ENCODE data around the gene BPGM.
A peak's percentile ranks its signal among the peaks of the same experiment; 100 is the strongest.
"Not testable (repeated sequence)": the region's sequence is repeated elsewhere in the genome, so short reads cannot be mapped to it uniquely, and the experiment has no call there.

The BPGM gene

DNA sequence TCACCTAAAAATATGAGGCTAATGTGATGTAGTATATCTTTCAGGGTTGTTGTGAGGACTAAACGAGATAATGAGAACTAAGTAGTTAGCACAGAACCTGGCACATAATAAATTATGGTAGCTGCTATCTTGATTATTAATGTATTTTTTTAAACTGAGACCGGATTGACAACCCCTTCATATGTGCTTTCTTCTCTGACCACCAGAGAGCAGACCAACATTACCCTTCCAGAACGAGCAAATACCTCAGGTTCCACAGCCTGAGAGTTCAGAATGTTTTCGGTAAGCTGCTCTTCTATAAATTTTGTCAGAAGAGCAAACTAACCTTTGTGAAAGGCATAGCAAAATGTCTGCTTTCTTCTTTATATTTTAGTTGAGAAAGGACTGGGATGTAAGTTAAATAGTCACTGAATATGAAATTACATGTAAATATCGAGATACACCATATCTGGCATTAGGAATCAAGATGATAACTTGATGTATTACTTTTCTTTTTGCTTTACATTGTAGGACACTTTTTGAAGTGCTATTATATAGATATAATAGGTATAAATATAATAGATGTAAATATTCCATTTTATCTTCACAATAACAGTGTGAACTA lies 13.6 kb upstream of the BPGM start:
- DNase-seq: peak; percentile 36

DNA sequence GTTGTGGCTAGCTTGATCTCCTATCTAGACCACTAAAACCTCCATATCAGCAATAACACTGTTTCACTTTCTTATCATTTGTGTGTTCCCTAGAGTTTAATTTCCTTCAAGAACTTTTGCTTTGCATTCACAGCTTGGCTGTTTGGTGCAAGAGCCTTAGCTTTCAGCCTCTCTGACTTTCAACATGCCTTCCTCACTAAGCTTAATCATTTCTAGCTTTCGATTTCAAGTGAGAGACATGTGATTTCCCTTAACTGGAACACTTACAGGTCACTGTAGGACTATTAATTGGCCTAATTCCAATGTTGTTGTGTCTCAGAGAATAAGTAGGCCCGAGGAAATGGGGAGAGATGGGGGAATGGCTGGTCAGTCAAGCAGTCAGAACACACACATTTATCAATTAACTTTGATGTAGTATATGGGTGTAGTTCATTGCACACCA lies 10.6 kb upstream of the BPGM start:
- DNase-seq: no peak

- DNase-seq: no peak
Observed at GRCh38 chr7:134637441-134637840, 9.2 kb upstream of the BPGM start.

GRCh38 chr7:134637934-134638719 lies 8.5 kb upstream of the BPGM start:
- DNase-seq: no peak

DNA sequence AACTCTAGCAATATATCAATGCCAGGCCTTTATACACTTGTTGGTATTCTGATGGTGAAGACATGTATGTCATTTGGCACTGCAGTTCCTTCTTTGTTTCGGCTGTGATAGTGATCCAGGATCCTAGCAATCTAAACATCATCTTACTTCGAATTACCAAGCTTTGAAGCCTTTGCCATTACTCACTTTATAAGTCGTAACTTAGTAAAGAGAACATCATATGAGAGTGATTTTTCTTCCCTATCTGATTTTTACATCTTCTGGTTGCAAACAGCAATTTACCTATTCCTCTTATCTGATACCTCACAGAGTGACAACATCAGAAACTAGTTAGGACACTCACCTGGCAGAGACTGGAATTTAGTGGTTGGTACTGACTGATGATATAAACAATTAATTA lies 7.6 kb upstream of the BPGM start:
- DNase-seq: no peak

- DNase-seq: no peak
Observed at GRCh38 chr7:134639683-134640279, 6.9 kb upstream of the BPGM start.

GRCh38 chr7:134640842-134641715 lies 5.6 kb upstream of the BPGM start:
- DNase-seq: no peak

DNA sequence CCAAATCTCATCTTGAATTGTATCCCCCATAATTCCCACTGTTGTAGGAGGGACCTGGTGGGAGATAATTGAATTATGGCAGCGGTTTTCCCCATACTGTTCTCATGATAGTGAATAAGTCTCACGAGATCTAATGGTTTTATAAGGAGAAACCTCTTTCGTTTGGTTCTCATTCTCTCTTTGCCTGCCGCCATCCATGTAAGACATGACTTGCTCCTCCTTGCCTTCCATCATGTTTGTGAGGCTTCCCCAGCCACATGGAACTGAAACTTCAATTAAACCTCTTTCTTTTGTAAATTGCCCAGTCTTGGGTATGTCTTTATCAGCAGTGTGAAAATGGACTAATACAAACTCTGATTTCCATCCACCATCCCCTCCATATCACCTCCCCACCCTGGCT lies 4.7 kb upstream of the BPGM start:
- DNase-seq: not testable (repeated sequence)

DNA sequence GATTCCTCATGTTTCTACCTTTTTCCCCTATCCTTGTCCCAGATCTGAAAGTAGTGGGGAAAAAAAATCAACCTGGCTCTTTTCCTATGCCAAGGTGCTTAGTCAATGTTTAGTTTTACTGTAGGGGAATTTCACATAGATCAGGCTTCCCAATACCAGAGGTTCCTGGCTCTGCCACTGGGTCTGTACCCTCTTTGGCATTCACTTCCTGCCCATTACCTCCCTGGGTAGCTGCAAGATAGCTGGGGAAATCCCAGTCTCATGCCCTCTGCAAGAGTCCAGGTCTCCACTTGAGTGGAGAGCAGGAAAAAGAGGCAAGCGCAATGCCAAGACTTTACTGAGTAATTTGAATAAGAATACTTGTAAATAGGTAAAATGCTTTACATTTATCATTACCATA lies 3.5 kb upstream of the BPGM start:
- no peak for DNase-seq

DNA sequence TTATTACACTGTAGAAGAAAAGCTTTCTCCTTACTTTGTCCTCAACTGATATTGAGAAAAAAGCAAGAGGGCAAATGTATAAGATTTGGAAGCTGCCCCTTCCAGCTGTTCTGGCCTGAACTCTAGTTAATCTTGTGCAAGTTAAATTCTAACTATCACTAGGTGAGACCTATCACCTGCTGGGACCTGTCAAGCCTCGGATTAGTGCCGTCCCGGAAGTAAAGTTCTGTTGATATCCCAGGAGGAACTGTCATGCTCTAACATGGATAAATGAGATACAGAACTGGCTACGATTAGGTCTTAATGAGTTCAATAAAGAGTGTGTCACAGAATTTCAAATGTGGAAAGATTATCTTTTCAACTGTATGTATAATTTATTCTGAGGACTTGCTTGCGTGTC lies 1.2 kb upstream of the BPGM start:
- DNase-seq: no peak

DNA sequence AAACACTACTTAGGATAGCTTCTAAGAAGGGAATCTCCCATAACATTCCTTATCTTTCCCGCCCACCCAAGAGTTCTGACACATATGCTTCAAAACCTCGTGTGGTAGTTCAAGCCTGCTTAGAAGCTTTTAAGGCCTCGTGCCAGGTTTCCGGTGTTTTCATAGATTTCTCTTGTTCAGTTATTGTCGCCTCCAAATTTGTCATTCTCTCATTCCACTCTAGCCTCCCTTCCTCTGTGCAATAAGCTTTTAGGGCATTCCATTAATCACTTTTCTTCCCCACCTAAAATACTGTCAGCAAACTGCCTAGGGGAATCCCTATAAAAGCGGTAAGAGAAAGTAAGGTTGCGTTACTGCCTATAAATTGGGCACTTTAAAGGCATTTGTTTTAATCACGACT lies 718 bp upstream of the BPGM start:
- no peak for DNase-seq

- DNase-seq: no peak
Observed at GRCh38 chr7:134648456-134648855, 1.8 kb downstream of the BPGM start.

GRCh38 chr7:134649226-134649775 lies 2.6 kb downstream of the BPGM start:
- no peak for DNase-seq

GRCh38 chr7:134651991-134652390 lies 5.3 kb downstream of the BPGM start:
- DNase-seq: no peak

DNA sequence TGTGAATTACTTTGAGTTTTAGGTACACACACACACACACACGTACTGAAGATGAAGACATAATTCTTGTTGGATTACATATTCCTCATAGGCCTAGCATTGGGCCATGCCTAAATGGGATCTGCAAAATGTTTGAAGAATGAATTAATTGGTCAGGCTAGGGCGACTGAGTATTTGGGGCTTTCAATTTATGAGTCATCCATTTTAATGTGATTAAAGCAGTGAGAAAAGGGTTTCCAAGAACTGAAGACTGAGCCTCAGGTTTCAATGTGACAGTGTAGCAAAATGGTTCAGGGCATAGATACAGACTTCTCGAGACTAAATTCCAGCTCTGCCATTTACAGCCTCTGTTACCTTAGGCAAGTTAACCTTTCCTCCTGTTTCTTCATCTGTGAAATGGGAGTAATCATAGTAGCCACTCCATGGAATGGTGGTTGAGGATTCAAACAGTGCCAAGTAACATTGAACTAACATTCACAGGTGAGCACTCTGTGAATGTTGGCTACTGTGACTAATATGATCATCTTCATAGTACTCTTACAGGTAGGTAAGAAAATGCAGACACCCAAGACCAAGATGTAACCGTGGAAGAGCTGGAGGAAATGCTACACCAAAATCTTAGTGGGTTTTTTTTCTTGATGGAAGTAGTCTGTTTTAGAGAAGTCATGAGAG lies 7.6 kb downstream of the BPGM start:
- DNase-seq: no peak

DNA sequence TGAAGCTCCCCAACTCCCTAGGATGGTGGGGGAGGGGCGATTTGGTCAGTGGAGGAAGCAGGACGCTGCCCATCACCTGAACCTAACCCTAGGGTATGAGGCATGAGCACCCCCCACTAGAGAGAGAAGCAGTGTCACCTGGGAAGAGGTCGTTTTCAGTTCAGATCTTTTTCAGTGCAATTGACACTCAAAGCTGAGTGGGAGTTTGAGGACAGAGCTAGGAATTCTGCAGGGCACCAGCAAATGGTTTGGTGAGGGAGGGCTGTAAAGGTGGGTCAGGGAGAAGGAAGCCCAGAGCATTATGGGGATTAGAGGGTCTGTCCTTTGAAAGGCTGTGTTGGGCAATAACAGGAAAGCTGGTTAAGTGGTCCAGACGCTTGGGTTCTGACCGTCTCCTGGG lies 10.9 kb downstream of the BPGM start:
- DNase-seq: no peak

GRCh38 chr7:134660242-134660785 lies 13.7 kb downstream of the BPGM start:
- no peak for DNase-seq

- DNase-seq: no peak
Observed at GRCh38 chr7:134660961-134661376, 14.3 kb downstream of the BPGM start.

DNA sequence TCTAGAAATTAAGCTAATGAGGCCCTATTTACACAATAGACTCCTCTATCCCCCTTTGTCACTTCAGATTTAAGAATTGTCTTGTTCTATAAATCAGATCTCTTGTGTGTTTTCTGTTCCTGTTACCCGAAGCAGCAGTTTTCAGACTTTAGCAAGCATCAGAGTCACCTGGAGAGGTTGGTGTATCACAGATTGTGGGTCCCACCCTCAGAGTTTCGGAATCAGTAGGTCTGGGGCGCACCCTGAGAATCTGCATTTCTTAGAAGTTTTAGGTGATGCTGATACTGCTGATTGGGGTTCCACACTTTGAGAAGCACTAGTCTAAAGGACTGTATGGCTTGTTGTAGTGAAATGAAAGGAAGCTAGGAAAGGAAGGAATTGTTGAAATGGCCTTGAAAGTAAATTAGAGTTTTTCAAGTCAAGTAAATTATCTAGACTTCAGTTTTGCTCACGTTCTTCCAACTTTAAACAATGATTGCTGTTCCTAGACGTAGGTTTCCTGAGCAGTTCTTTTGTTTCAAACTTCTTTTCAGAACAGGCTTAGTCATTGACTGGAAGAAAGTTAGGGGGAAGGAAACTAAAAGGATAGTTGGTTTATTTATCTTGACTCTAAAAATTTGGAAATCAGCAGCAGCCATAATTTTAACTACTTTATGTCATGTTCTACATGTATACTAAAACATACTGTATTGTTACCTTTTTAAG lies 15.7 kb downstream of the BPGM start:
- no peak for DNase-seq

DNA sequence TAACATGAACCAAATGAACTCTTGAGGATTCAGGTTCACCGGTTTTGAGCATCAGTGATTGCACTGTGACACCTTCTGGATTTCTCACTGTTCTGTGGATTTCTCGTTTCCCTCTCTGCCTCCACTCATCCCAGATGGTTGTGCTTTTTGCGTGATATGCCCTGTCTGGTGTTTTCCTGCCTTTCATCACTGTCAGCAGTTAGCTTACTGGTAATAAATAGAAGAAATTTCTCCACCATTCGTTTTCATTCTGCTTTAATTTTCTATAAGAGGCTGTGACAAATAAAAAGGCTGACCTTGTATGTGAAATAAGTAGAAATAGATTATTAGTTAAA lies 16.2 kb downstream of the BPGM start:
- no peak for DNase-seq

GRCh38 chr7:134665045-134665444 lies 18.4 kb downstream of the BPGM start:
- not testable (repeated sequence) for DNase-seq

- no peak for DNase-seq
Observed at GRCh38 chr7:134667899-134668298, 21.2 kb downstream of the BPGM start.
